ENCODE results near the gene PPP2CA. TPM values are rescaled to one million over a fixed set of nuclear protein-coding genes. Genes with fewer than 3 reads are reported as not detected.

PPP2CA gene
- total RNA-seq, 1 donor from 2014 or later = 162 TPM

GRCh38 chr5:134249469-134250379 is 23.9 kb upstream of the PPP2CA start:
- TF ChIP-seq CTCF (conservative IDR thresholded peaks at IDR 0.05; ENCODE audit: low read depth, low read length) = no peak
- no peak for DNase-seq (ENCODE audit: low read depth)
- no peak overlapping the region for H3K4me3 ChIP-seq (ENCODE audit: low read depth, low read length)

- TF ChIP-seq CTCF (conservative IDR thresholded peaks at IDR 0.05; ENCODE audit: low read depth, low read length) = no peak
- no peak overlapping the region for H3K4me3 ChIP-seq (ENCODE audit: low read depth, low read length)
- DNase-seq (ENCODE audit: low read depth) = no peak
These were observed 22.4 kb upstream of the PPP2CA start for GRCh38 chr5:134248256-134248655.

GRCh38 chr5:134247428-134248224 is 21.8 kb upstream of the PPP2CA start:
- TF ChIP-seq CTCF (conservative IDR thresholded peaks at IDR 0.05; ENCODE audit: low read depth, low read length) = no peak
- peak; percentile 84 for DNase-seq (ENCODE audit: low read depth)
- no peak overlapping the region for H3K4me3 ChIP-seq (ENCODE audit: low read depth, low read length)

GRCh38 chr5:134246771-134247427 is 21.0 kb upstream of the PPP2CA start:
- DNase-seq (ENCODE audit: low read depth) = no peak
- TF ChIP-seq CTCF (conservative IDR thresholded peaks at IDR 0.05; ENCODE audit: low read depth, low read length) = no peak
- no peak overlapping the region for H3K4me3 ChIP-seq (ENCODE audit: low read depth, low read length)

- TF ChIP-seq CTCF (conservative IDR thresholded peaks at IDR 0.05; ENCODE audit: low read depth, low read length) = no peak
- H3K4me3 ChIP-seq (ENCODE audit: low read depth, low read length) = no peak overlapping the region
- DNase-seq (ENCODE audit: low read depth) = no peak
These were observed 19.8 kb upstream of the PPP2CA start for GRCh38 chr5:134245692-134246091.

GRCh38 chr5:134245101-134245604 is 19.3 kb upstream of the PPP2CA start:
- H3K4me3 ChIP-seq (ENCODE audit: low read depth, low read length) = no peak overlapping the region
- DNase-seq (ENCODE audit: low read depth) = no peak
- no peak for TF ChIP-seq CTCF (conservative IDR thresholded peaks at IDR 0.05; ENCODE audit: low read depth, low read length)

Data from epithelial cell of proximal tubule (primary cell).